GM13977 (cell line): Measurements from ENCODE around the gene SEMA6B.

Source experiments
- DNase-seq: peaks from one replicate; pipeline ENCODE4 v3.0.0; 2012; ENCODE audit warnings: low spot score
- CTCF ChIP-seq: IDR thresholded peaks from 2 replicates; pipeline ENCODE4 v1.5.1; 2012; ENCODE audit warnings: mild to moderate bottlenecking, control low read depth; ENCODE audit not compliant: insufficient read depth; ENCODE audit errors: extremely low read depth, missing control alignments
- in situ Hi-C: fragments of 300-500 bp; cut with MboI; formaldehyde crosslinking; loops from one replicate; pipeline ENCODE4 v1.12.0; 2022; ENCODE audit warnings: low sequenced_read_pairs, low pct_unique_long_range_greater_than_20kb, mixed read lengths, inconsistent platforms; ENCODE audit not compliant: unreplicated experiment

SEMA6B gene

GRCh38 chr19:4506449-4507149 is 52.9 kb downstream of the SEMA6B start:
- in situ Hi-C loops, result no loop called here
- DNase-seq, result no peak
- no peak for TF ChIP-seq CTCF

- no peak for DNase-seq
- TF ChIP-seq CTCF, result no peak
- in situ Hi-C loops, result no loop called here
Observed at GRCh38 chr19:4505570-4506448, 53.7 kb downstream of the SEMA6B start.

- in situ Hi-C loops, result no loop called here
- no peak for DNase-seq
- TF ChIP-seq CTCF, result no peak
Observed at GRCh38 chr19:4504891-4505569, 54.5 kb downstream of the SEMA6B start.

GRCh38 chr19:4504297-4504701 is 55.2 kb downstream of the SEMA6B start:
- in situ Hi-C loops, result no loop called here
- no peak for TF ChIP-seq CTCF
- DNase-seq, result no peak

GRCh38 chr19:4503825-4504170 is 55.7 kb downstream of the SEMA6B start:
- in situ Hi-C loops, result no loop called here
- no peak for DNase-seq
- no peak for TF ChIP-seq CTCF

- no peak for TF ChIP-seq CTCF
- DNase-seq, result no peak
- in situ Hi-C loops, result no loop called here
Observed at GRCh38 chr19:4503132-4503824, 56.2 kb downstream of the SEMA6B start.
